ENCODE results near the gene DPH3.

DNA sequence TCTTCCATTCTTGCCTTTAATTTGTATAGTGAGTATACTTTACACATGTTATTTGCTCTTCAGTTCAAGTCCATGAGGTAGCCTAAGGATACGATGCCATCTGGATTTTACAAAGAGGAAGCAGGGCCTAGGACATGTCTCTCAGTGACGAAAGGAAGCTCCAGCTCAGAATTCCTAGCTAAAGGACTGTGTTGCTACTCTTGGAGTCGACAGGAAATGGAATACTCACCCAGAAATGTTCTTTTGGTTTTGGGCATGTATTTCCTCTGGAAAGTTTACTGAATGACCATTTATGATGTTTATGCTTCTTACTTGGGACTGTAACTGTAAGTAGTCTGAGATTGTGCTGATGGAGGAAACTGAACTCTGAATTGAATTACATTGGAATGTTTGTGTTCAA, 12.7 kb upstream of the DPH3 start:
- TF ChIP-seq, protein P1, sequence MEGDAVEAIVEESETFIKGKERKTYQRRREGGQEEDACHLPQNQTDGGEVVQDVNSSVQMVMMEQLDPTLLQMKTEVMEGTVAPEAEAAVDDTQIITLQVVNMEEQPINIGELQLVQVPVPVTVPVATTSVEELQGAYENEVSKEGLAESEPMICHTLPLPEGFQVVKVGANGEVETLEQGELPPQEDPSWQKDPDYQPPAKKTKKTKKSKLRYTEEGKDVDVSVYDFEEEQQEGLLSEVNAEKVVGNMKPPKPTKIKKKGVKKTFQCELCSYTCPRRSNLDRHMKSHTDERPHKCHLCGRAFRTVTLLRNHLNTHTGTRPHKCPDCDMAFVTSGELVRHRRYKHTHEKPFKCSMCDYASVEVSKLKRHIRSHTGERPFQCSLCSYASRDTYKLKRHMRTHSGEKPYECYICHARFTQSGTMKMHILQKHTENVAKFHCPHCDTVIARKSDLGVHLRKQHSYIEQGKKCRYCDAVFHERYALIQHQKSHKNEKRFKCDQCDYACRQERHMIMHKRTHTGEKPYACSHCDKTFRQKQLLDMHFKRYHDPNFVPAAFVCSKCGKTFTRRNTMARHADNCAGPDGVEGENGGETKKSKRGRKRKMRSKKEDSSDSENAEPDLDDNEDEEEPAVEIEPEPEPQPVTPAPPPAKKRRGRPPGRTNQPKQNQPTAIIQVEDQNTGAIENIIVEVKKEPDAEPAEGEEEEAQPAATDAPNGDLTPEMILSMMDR (IDR thresholded peaks at IDR 0.05; ENCODE audit: insufficient read depth, low read depth, low read length), result no peak
- TF ChIP-seq EZH2 (IDR thresholded peaks at IDR 0.05; ENCODE audit: insufficient read depth, low read length), result no peak
